Measurements from ENCODE around the gene FIS1. TPM values are rescaled to one million over a fixed set of nuclear protein-coding genes. Genes with fewer than 3 reads are reported as not detected.

The FIS1 gene
- total RNA-seq, 1 experiment from 2014 or later = 200 TPM

GRCh38 chr7:101239951-101240220 is 5.0 kb downstream of the FIS1 start:
- Histone ChIP-seq H2AFZ (no peak overlapping the region), H3K4me2 (no peak overlapping the region), H3F3A (ENCODE audit: insufficient read depth, low read depth) (peaks cover 7% of the 10 kb centered on the region; the same call in 1 of the 2 replicates), H3K9me3 (ENCODE audit: insufficient read depth, low read depth) (no peaks in the 10 kb centered on the region), H3K4me3 (no peak overlapping the region), H3K27me3 (ENCODE audit: insufficient read depth, low read depth) (no peaks in the 10 kb centered on the region), H3K4me1 (replicated peaks; ENCODE audit: insufficient read depth) (peaks cover 8% of the 10 kb centered on the region; the same call in 1 of the 2 replicates), H3K9me2 (ENCODE audit: insufficient read depth) (no peaks in the 10 kb centered on the region), H4K20me1 (ENCODE audit: insufficient read depth) (peaks cover 16% of the 10 kb centered on the region; the same call in 1 of the 2 replicates), H3K79me2 (ENCODE audit: low read depth) (peaks cover 26% of the 10 kb centered on the region), H3K36me3 (ENCODE audit: low read depth) (0 out of 2 replicates have a peak, but pooled peaks cover 9% of the 10 kb centered on the region), H3K27ac (no peak overlapping the region)
- POLR2A ChIA-PET (ENCODE audit: unreplicated experiment) = no interaction called here
- intact Hi-C loops (cut with micrococcal nuclease; ENCODE audit: unreplicated experiment) = no loop called here
- DNase-seq = no peak
- CTCF ChIA-PET = no interaction called here
- TF ChIP-seq CTCF (conservative IDR thresholded peaks at IDR 0.05) (no peak), EZH2 (IDR thresholded peaks at IDR 0.05; ENCODE audit: low read depth) (no peak)
- BruUV-seq (replicated peaks) = no TSS peak

- POLR2A ChIA-PET (ENCODE audit: unreplicated experiment) = no interaction called here
- intact Hi-C loops (cut with micrococcal nuclease; ENCODE audit: unreplicated experiment) = no loop called here
These were observed 5.5 kb downstream of the FIS1 start for GRCh38 chr7:101239191-101239950.

More at GRCh38 chr7:101239191-101239950, 5.5 kb downstream of the FIS1 start:
- Histone ChIP-seq H3K4me3 (no peak overlapping the region), H3K9me2 (ENCODE audit: insufficient read depth) (no peaks in the 10 kb centered on the region), H4K20me1 (ENCODE audit: insufficient read depth) (peaks cover 16% of the 10 kb centered on the region; the same call in 1 of the 2 replicates), H3K79me2 (ENCODE audit: low read depth) (peaks cover 24% of the 10 kb centered on the region), H3K4me1 (replicated peaks; ENCODE audit: insufficient read depth) (peaks cover 8% of the 10 kb centered on the region; the same call in 1 of the 2 replicates), H3K27ac (no peak overlapping the region), H3K4me2 (no peak overlapping the region), H3K27me3 (ENCODE audit: insufficient read depth, low read depth) (no peaks in the 10 kb centered on the region), H3K9me3 (ENCODE audit: insufficient read depth, low read depth) (no peaks in the 10 kb centered on the region), H3K36me3 (ENCODE audit: low read depth) (0 out of 2 replicates have a peak, but pooled peaks cover 9% of the 10 kb centered on the region), H3F3A (ENCODE audit: insufficient read depth, low read depth) (peaks cover 4% of the 10 kb centered on the region; the same call in 1 of the 2 replicates), H2AFZ (no peak overlapping the region)
- TF ChIP-seq EZH2 (IDR thresholded peaks at IDR 0.05; ENCODE audit: low read depth) = no peak
- TF ChIP-seq CTCF (conservative IDR thresholded peaks at IDR 0.05) = no peak
- no TSS peak for BruUV-seq (replicated peaks)
- no peak for DNase-seq
- CTCF ChIA-PET = interaction anchor here (0.5 kb wide), 1 partner anchor 11 kb away, joined by 3 read pairs; no protein-coding TSS in a partner anchor

Data from PC-9 (cell line).